HepG2 (cell line): Measurements from ENCODE around the gene NBR1. TPM values are rescaled to one million over a fixed set of nuclear protein-coding genes. Genes with fewer than 3 reads are reported as not detected.

Experiments
- AKNA ChIP-seq: sonication (generic); formaldehyde crosslinking; IDR thresholded peaks from 2 replicates; pipeline ENCODE4 v1.4.0; 2020; ENCODE audit warnings: missing genetic modification reagents, borderline replicate concordance
- ARNTL ChIP-seq: sonication (generic); formaldehyde crosslinking; IDR thresholded peaks from 2 replicates; pipeline ENCODE4 v1.4.0; 2020; ENCODE audit warnings: mild to moderate bottlenecking, missing genetic modification reagents
- DMAP1 ChIP-seq: IDR thresholded peaks from 2 replicates; pipeline ENCODE4 v1.6.1; 2016
- ERF ChIP-seq: IDR thresholded peaks from 2 replicates; pipeline ENCODE4 v1.6.1; 2018; ENCODE audit warnings: missing biosample characterization, missing genetic modification reagents
- HMG20A ChIP-seq: IDR thresholded peaks from 2 replicates; pipeline ENCODE4 v1.6.1; 2016; ENCODE audit warnings: borderline replicate concordance
- MTF1 ChIP-seq: sonication (generic); formaldehyde crosslinking; IDR thresholded peaks from 2 replicates; pipeline ENCODE4 v1.5.0; 2020; ENCODE audit warnings: missing genetic modification reagents
- NFYC ChIP-seq: IDR thresholded peaks from 2 replicates; pipeline ENCODE4 v1.6.1; 2016; ENCODE audit warnings: missing genetic modification reagents, missing compliant biosample characterization
- PBX2 ChIP-seq: IDR thresholded peaks from 2 replicates; pipeline ENCODE4 v1.6.1; 2016; ENCODE audit warnings: control low read depth
- PREB ChIP-seq: sonication (generic); formaldehyde crosslinking; IDR thresholded peaks from 2 replicates; pipeline ENCODE4 v1.4.0; 2020; ENCODE audit warnings: missing genetic modification reagents
- RBAK ChIP-seq: sonication (generic); formaldehyde crosslinking; IDR thresholded peaks from 2 replicates; pipeline ENCODE4 v1.5.1; 2020; ENCODE audit warnings: mild to moderate bottlenecking, missing genetic modification reagents
- SAFB2 ChIP-seq: sonication (generic); formaldehyde crosslinking; IDR thresholded peaks from 2 replicates; pipeline ENCODE4 v1.5.1; 2020; ENCODE audit warnings: missing genetic modification reagents, low read depth, mild to moderate bottlenecking, borderline replicate concordance
- SUZ12 ChIP-seq: fragments of 150-350 bp; IDR thresholded peaks from 2 replicates; pipeline ENCODE4 v1.6.1; 2014; ENCODE audit warnings: low read depth, low read length
- TRIM22 ChIP-seq: fragments of 450-650 bp; IDR thresholded peaks from 2 replicates; pipeline ENCODE4 v1.6.1; 2017
- ZFP41 ChIP-seq: sonication (generic); formaldehyde crosslinking; IDR thresholded peaks from 2 replicates; pipeline ENCODE4 v1.4.0; 2020; ENCODE audit warnings: mild to moderate bottlenecking, missing genetic modification reagents, borderline replicate concordance
- ZNF281 ChIP-seq: sonication (generic); formaldehyde crosslinking; IDR thresholded peaks from 2 replicates; pipeline ENCODE4 v1.4.0; 2020; ENCODE audit warnings: missing genetic modification reagents, borderline replicate concordance
- ZNF670 ChIP-seq: sonication (generic); formaldehyde crosslinking; IDR thresholded peaks from 2 replicates; pipeline ENCODE4 v1.8.0; 2022; ENCODE audit warnings: mild to moderate bottlenecking, missing genetic modification reagents, borderline replicate concordance
- ZNF782 ChIP-seq: sonication (generic); formaldehyde crosslinking; IDR thresholded peaks from 2 replicates; pipeline ENCODE4 v1.4.0; 2020; ENCODE audit warnings: missing genetic modification reagents, mild to moderate bottlenecking, borderline replicate concordance
- polyA plus RNA-seq, 8 experiments: library from polyadenylated mRNA; depleted of rRNA in 3 of 8; stranded (reverse) in 7 of 8; unstranded in 1 of 8; fragments of >200 nt; fragmentation: Illumina TruSeq in 4 of 8; extraction: Trizol in 4 of 8; gene quantifications; 2 replicates each; pipeline versions ENCODE4 v1.2.1 to v1.2.3, GENCODE V29; 2011 to 2016; ENCODE audit warnings: low read depth in 4 of 8, missing spikeins in 1 of 8, mixed read lengths in 1 of 8; ENCODE audit not compliant: insufficient read depth in 1 of 8
- total RNA-seq, 5 experiments: library from RNA; depleted of rRNA; stranded (reverse); fragments of >200 nt; fragmentation: Illumina TruSeq; extraction: Trizol; gene quantifications; 2 replicates each; pipeline ENCODE4 v1.2.3, GENCODE V29; 2016; ENCODE audit warnings: low read depth in 1 of 5

The NBR1 gene
- total and polyA plus RNA-seq, 2 of the 13 experiments (the other 11 are each of a cell fraction or from before 2014, with no cell fraction given) = 51.7 to 121 TPM

GRCh38 chr17:43212641-43213490, 41.9 kb downstream of the NBR1 start (continued):
- TF ChIP-seq TRIM22 = no peak
- TF ChIP-seq MTF1 (CRISPR knock-in tag) = no peak
- TF ChIP-seq DMAP1 (CRISPR knock-in tag) = no peak
- TF ChIP-seq ZNF670 = no peak
- no peak for TF ChIP-seq ZNF281 (CRISPR knock-in tag)
- TF ChIP-seq PREB (CRISPR knock-in tag) = no peak
- no peak for TF ChIP-seq AKNA (CRISPR knock-in tag)
- no peak for TF ChIP-seq ERF (CRISPR knock-in tag)
- no peak for TF ChIP-seq SAFB2 (CRISPR knock-in tag)
- peak; percentile 44; the same call in 1 of the 2 replicates for TF ChIP-seq ARNTL
- TF ChIP-seq PBX2 (CRISPR knock-in tag) = no peak
- no peak for TF ChIP-seq SUZ12
- no peak for TF ChIP-seq NFYC (CRISPR knock-in tag)
- no peak for TF ChIP-seq HMG20A
- TF ChIP-seq ZFP41 (CRISPR knock-in tag) = no peak
- TF ChIP-seq ZNF782 (CRISPR knock-in tag) = no peak
- TF ChIP-seq RBAK (CRISPR knock-in tag) = no peak
